Measurements from ENCODE around the gene ZSWIM1.
A peak's percentile ranks its signal among the peaks of the same experiment; 100 is the strongest.

Gene ZSWIM1

GRCh38 chr20:45835825-45836224 lies 45.2 kb upstream of the ZSWIM1 start:
- H3K4me3 ChIP-seq (replicated peaks in 1 of 2; ENCODE audit: low read depth in 2 of 2, low read length in 2 of 2): peak overlapping the region; percentile 5 to 74
- peak; percentile 61 to 80 for DNase-seq (ENCODE audit: low read depth in 2 of 2)
- no peak for TF ChIP-seq CTCF (IDR thresholded peaks at IDR 0.05; ENCODE audit: low read depth, low read length)

- DNase-seq (ENCODE audit: low read depth in 2 of 2): peak in 1 of 2 donors; percentile 62
- no peak for TF ChIP-seq CTCF (IDR thresholded peaks at IDR 0.05; ENCODE audit: low read depth, low read length)
- H3K4me3 ChIP-seq (replicated peaks in 1 of 2; ENCODE audit: low read depth in 2 of 2, low read length in 2 of 2): no peak overlapping the region
These were observed 44.2 kb upstream of the ZSWIM1 start for GRCh38 chr20:45836841-45837240.

GRCh38 chr20:45840700-45841198 lies 40.3 kb upstream of the ZSWIM1 start:
- H3K4me3 ChIP-seq (replicated peaks in 1 of 2; ENCODE audit: low read depth in 2 of 2, low read length in 2 of 2): no peak overlapping the region
- DNase-seq (ENCODE audit: low read depth in 2 of 2): no peak
- no peak for TF ChIP-seq CTCF (IDR thresholded peaks at IDR 0.05; ENCODE audit: low read depth, low read length)

- no peak for TF ChIP-seq CTCF (IDR thresholded peaks at IDR 0.05; ENCODE audit: low read depth, low read length)
- DNase-seq (ENCODE audit: low read depth in 2 of 2): no peak
- H3K4me3 ChIP-seq (replicated peaks in 1 of 2; ENCODE audit: low read depth in 2 of 2, low read length in 2 of 2): no peak overlapping the region
These were observed 39.5 kb upstream of the ZSWIM1 start for GRCh38 chr20:45841407-45842129.

- no peak for TF ChIP-seq CTCF (IDR thresholded peaks at IDR 0.05; ENCODE audit: low read depth, low read length)
- DNase-seq (ENCODE audit: low read depth in 2 of 2): peak; percentile 39 to 45
- H3K4me3 ChIP-seq (replicated peaks in 1 of 2; ENCODE audit: low read depth in 2 of 2, low read length in 2 of 2): no peak overlapping the region
These were observed 38.7 kb upstream of the ZSWIM1 start for GRCh38 chr20:45842169-45842812.

- DNase-seq (ENCODE audit: low read depth in 2 of 2): no peak
- H3K4me3 ChIP-seq (replicated peaks in 1 of 2; ENCODE audit: low read depth in 2 of 2, low read length in 2 of 2): no peak overlapping the region
- no peak for TF ChIP-seq CTCF (IDR thresholded peaks at IDR 0.05; ENCODE audit: low read depth, low read length)
These were observed 37.5 kb upstream of the ZSWIM1 start for GRCh38 chr20:45843506-45843905.
